Measurements from ENCODE around the gene MRPL16.
A peak's percentile ranks its signal among the peaks of the same experiment; 100 is the strongest.

Gene MRPL16

GRCh38 chr11:59770869-59771268, 39.7 kb downstream of the MRPL16 start:
- DNase-seq (no peak), ATAC-seq (no peak)

DNA sequence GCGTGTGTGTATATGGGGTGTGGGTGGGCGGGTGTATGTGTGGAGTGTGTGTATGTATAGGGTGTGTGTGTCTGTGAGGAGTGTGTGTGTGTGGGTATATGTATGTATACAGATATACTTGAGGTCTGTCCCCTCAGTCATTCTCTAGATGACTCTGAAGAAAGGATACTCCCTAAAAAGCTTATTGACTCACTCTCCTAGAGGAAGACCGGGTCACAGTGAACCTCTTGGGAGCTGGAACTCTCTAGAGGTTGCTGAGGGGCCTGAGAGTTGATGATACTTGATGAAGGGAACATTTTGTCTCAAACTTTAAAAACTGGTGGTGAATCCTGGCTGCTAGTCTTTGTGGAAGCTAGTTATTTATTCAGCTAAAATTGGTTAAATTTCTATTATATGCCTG, 40.3 kb downstream of the MRPL16 start:
- DNase-seq, result no peak
- no peak for ATAC-seq

DNA sequence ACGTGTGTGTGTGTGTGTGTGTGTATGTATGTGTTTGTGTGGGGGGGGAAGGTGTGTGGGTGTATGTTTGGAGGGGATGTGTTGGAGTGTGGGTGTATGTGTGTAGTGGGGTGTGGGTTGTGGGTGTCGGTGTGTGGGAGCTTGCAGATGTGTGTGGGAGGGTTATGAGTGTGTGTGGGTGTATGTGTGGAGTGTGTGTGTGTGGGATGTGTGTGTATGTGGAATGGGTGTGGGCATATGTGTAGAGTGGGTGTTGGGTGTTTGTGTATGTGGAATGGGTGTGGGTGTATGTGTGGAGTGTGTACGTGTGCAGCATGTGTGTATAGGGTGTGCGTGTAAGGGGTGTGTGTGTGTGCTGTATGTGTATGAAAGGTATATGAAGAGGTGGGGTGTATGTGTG, 40.8 kb downstream of the MRPL16 start:
- DNase-seq (no peak), ATAC-seq (no peak)

DNA sequence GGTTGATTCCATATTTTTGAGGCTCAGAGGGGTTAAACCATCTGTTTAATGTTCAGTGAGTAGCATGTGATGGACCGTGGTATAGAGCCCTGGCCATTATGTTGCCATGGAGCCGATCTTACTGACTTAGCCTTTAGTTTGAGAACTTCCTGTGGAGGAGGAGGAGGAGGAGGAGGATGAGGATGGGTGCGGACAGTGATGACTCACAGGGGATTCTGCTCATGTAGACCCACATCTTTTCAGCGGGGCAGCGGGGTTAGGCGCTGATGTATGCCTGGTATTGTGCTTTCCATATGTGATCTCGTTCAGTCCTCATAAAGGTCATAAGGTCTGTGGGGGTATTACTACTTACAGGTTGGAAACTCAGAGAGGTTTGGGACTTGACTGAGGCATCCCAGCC, 41.5 kb downstream of the MRPL16 start:
- ATAC-seq (no peak), DNase-seq (no peak)

GRCh38 chr11:59767225-59767611, 43.4 kb downstream of the MRPL16 start:
- peak; percentile 32 for ATAC-seq
- no peak for DNase-seq

DNA sequence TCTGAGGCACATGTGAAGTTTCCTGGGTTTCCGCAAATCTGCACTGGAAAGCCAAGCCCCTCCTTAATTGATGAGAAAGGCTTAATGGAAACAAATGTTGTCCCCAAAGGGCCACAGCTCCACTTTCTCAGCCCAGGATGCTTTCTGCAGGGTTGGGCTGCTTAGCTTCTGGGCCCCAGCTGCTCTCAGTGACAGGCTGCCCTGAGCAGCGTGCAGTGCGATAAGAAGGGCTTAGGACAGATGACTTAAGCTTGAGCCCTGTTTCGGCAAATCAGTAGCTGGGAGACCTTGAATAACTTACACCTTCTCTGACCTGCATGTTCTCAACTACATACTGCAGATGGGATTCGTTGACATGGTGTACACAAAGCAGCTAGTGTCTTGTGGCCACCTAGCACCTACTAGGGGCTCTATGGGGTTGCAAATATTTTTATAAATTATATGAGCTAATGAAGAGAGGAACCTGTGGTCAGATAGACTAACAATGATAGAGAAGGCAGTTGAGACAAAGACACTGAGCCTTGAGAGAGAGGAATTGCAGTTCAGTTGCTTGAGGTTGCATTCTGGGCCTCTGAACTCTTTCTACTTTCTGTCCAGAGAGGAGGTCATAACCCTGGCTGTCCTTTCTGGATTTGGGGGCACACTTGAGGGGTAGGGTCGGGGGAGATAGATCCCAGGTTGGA, 43.9 kb downstream of the MRPL16 start:
- no peak for ATAC-seq
- no peak for DNase-seq

- ATAC-seq, result no peak
Observed at GRCh38 chr11:59765068-59765735, 45.4 kb downstream of the MRPL16 start.

GRCh38 chr11:59761993-59762392, 48.6 kb downstream of the MRPL16 start:
- ATAC-seq (no peak), DNase-seq (no peak)

More at GRCh38 chr11:59765068-59765735, 45.4 kb downstream of the MRPL16 start:
- DNase-seq, result no peak

DNA sequence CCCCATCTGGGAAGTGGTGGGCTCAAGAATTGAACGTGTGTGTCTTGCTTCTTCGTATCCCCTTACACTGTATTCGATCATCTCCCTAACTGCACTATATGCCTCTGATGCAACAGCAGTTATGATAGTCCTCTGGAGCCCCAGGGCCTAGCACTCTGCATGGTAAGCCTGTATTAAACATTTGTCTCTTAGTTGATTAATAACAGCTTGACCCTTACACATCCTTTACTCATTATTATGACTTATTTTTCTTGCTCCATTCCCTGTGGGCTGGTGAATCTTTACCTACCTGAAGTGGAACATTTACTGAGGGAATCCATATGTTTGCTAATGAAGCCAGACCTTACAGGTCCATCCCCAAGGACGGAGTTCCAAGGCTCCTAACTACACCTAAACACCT, 49.8 kb downstream of the MRPL16 start:
- ATAC-seq (no peak), DNase-seq (no peak)

DNA sequence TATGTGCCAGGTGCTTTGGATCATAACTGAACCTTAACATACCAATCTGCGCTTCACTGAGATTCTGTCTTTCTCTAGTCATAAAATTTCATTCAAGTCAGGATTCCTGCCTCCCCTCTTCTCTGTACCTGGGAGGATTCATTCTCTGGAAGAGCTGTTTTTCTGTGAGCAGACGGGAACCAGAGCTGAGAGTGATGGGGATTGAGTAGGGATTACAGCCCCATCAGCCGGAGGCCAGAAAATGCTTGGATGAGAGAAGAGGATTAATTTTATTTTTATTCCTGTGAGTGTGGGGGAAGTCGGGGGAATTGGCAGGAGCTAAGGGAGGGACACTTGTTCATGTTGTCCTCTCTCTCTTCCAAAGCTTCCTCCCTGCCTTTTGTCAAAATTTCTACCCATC, 50.7 kb downstream of the MRPL16 start:
- DNase-seq (no peak), ATAC-seq (no peak)

GRCh38 chr11:59758401-59759037, 52.1 kb downstream of the MRPL16 start:
- no peak for DNase-seq
- no peak for ATAC-seq

- DNase-seq (no peak), ATAC-seq (no peak)
Observed at GRCh38 chr11:59756845-59757244, 53.7 kb downstream of the MRPL16 start.

DNA sequence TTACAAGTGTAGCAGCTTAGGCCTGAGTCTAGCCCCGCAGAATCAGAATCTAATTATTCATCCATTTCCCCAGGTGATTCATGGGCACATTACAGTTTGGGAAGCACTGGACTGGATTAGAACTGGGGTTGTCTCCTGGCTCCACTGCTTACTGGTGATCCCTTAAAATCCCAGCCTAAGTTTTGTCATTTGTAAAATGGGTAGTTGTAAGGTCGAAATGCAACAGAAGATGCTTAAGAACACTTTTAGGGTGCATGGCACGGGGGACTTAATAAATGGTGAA, 54.1 kb downstream of the MRPL16 start:
- ATAC-seq, result no peak
- no peak for DNase-seq
